ENCODE results near the gene GCNT1. TPM values are rescaled to one million over a fixed set of nuclear protein-coding genes. Genes with fewer than 3 reads are reported as not detected.
"Not testable (repeated sequence)": the region's sequence is repeated elsewhere in the genome, so short reads cannot be mapped to it uniquely, and the experiment has no call there.

GCNT1 gene
- total and polyA plus RNA-seq, 7 experiments from 2014 or later = 0.70 to 8.9 (median 1.7) TPM

DNA sequence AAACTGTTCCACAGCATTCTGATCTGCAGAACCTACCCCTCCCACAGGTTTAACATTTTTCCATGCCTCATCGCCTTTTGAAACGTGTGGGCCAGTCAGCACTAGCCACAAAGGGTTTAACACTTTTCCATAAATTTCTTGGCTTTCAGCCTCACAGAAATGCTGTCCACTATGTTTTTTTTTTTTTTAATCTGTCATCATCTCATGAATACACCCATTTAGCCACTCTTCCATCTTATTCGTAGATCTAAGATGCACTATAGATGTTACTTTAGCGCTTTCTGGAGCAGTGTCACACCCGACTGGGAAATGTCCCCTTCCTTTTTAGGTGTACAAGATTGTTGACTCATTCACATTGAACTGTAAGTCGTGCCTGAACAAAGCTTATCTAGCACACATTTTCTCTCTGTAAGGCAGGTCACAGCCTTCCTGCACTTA is 62.3 kb downstream of the GCNT1 start:
- H3K36me3 ChIP-seq (ENCODE audit: control insufficient read depth in 2 of 3, insufficient read depth in 3 of 3, low read length in 3 of 3) = no peaks in the 10 kb centered on the region
- no peak overlapping the region for H3K27ac ChIP-seq (ENCODE audit: low read depth, low read length)
- no peak overlapping the region for H3K4me3 ChIP-seq (ENCODE audit: low read length)
- Mint-ChIP-seq H3K27me3 (peaks cover 0 to 14% (median 4%) of the 10 kb centered on the region in 5 donors), H3K4me1 (no peaks in the 10 kb centered on the region), H3K4me3 (no peak overlapping the region), H3K36me3 (no peaks in the 10 kb centered on the region), H3K27ac (no peak overlapping the region), H3K9me3 (peaks cover 0 to 3% (median 0%) of the 10 kb centered on the region in 11 donors)
- intact Hi-C loops (cut with micrococcal nuclease) = no loop called here
- no peak for ATAC-seq
- H3K9me3 ChIP-seq (ENCODE audit: control insufficient read depth in 2 of 3, low read length in 3 of 3) = no peaks in the 10 kb centered on the region
- DNase-seq = no peak
- POLR2A ChIA-PET = no interaction called here
- peaks cover 0 to 3% of the 10 kb centered on the region in 2 donors for H3K27me3 ChIP-seq (ENCODE audit: control insufficient read depth in 2 of 2, insufficient read depth in 2 of 2, low read length in 2 of 2)
- CTCF ChIA-PET = no interaction called here
- no peaks in the 10 kb centered on the region for H3K4me1 ChIP-seq (ENCODE audit: control insufficient read depth in 2 of 2, insufficient read depth in 2 of 2, low read length in 2 of 2)

DNA sequence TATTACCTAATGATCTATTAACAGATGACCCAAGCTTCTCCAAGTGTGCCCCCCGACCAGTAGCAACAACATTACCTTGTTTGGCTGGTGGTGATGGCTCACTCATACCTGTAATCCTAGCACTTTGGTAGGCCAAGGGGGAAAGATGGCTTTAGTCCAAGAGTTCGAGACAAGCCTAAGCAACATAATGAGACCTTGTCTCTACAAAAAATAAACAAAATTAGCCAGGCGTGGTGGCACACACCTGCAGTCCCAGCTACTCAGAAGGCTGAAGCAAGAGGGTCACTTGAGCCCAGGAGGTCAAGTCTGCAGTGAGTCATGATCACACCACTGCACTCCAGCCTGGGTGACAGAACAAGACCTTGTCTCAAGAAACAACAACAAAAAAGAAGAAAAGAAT is 62.9 kb downstream of the GCNT1 start:
- CTCF ChIA-PET = no interaction called here
- intact Hi-C loops (cut with micrococcal nuclease) = no loop called here
- POLR2A ChIA-PET = no interaction called here
- Mint-ChIP-seq H3K4me1 (no peaks in the 10 kb centered on the region), H3K4me3 (no peak overlapping the region), H3K27ac (no peak overlapping the region), H3K27me3 (peaks cover 0 to 10% (median 4%) of the 10 kb centered on the region in 5 donors), H3K9me3 (peaks cover 0 to 1% (median 0%) of the 10 kb centered on the region in 11 donors), H3K36me3 (no peaks in the 10 kb centered on the region)
- Histone ChIP-seq H3K4me1 (ENCODE audit: control insufficient read depth in 2 of 2, insufficient read depth in 2 of 2, low read length in 2 of 2) (no peaks in the 10 kb centered on the region), H3K4me3 (ENCODE audit: low read length) (no peak overlapping the region), H3K27me3 (ENCODE audit: control insufficient read depth in 2 of 2, insufficient read depth in 2 of 2, low read length in 2 of 2) (peaks cover 0 to 3% of the 10 kb centered on the region in 2 donors), H3K9me3 (ENCODE audit: control insufficient read depth in 2 of 3, low read length in 3 of 3) (no peaks in the 10 kb centered on the region), H3K27ac (ENCODE audit: low read depth, low read length) (no peak overlapping the region), H3K36me3 (ENCODE audit: control insufficient read depth in 2 of 3, insufficient read depth in 3 of 3, low read length in 3 of 3) (no peaks in the 10 kb centered on the region)
- DNase-seq = no peak
- no peak for ATAC-seq

DNA sequence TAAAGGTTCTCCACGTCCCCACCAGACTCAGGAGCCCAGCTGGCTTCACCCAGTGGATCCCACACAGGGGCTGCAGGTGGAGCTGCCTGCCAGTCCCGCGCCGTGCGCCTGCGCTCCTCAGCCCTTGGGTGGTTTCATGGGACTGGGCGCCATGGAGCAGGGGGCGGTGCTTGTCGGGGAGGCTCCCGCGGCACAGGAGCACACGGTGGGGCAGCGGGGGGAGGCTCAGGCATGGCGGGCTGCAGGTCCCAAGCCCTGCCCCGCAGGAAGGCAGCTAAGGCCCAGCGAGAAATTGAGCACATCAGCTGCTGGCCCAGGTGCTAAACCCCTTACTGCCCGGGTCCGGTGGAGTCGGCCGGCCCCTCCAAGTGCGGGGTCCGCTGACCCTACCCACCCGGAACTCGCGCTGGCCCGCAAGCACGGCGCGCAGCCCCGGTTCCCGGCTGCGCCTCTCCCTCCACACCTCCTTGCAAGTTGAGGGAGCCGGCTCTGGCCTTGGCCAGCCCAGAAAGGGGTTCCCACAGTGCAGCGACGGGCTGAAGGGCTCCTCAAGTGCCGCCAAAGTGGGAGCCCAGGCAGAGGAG is 64.7 kb downstream of the GCNT1 start:
- not testable (repeated sequence) for H3K27me3 Mint-ChIP-seq, H3K36me3 Mint-ChIP-seq

DNA sequence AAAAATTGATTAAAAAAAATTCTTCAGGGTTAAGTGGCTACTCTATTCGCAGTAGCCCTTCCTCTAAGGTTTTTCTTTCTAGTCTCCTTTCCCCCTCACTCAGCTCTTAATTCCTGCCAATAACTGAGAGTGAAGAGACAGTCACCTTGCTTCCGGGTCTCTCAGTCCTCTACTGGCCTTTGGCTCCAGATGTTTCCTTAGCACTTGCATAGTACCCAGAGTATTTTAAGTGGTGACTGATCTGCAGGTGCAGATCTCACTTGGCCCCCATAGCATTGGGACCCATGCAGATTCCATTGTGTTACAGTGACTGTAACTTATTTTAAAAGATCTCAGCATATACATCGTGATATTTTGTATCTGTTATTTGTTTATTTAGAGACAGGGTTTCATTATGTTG is 66.2 kb downstream of the GCNT1 start:
- no peak for ATAC-seq
- no peak overlapping the region for H3K4me3 Mint-ChIP-seq
- no peak overlapping the region for H3K27ac Mint-ChIP-seq
- CTCF ChIA-PET = no interaction called here
- intact Hi-C loops (cut with micrococcal nuclease) = no loop called here
- no peaks in the 10 kb centered on the region for H3K9me3 Mint-ChIP-seq
- no peaks in the 10 kb centered on the region for H3K9me3 ChIP-seq (ENCODE audit: control insufficient read depth in 2 of 3, low read length in 3 of 3)
- H3K27ac ChIP-seq (ENCODE audit: low read depth, low read length) = no peak overlapping the region
- H3K27me3 ChIP-seq (ENCODE audit: control insufficient read depth in 2 of 2, insufficient read depth in 2 of 2, low read length in 2 of 2) = no peaks in the 10 kb centered on the region
- H3K4me1 Mint-ChIP-seq = peaks cover 0 to 2% (median 0%) of the 10 kb centered on the region in 7 donors
- H3K36me3 Mint-ChIP-seq = no peaks in the 10 kb centered on the region
- no peaks in the 10 kb centered on the region for H3K36me3 ChIP-seq (ENCODE audit: control insufficient read depth in 2 of 3, insufficient read depth in 3 of 3, low read length in 3 of 3)
- peaks cover 0 to 12% (median 0%) of the 10 kb centered on the region in 5 donors for H3K27me3 Mint-ChIP-seq
- POLR2A ChIA-PET = no interaction called here
- no peak overlapping the region for H3K4me3 ChIP-seq (ENCODE audit: low read length)
- no peak for DNase-seq
- no peaks in the 10 kb centered on the region for H3K4me1 ChIP-seq (ENCODE audit: control insufficient read depth in 2 of 2, insufficient read depth in 2 of 2, low read length in 2 of 2)

More for the DNA sequence above, 64.7 kb downstream of the GCNT1 start:
- H3K4me1 ChIP-seq (ENCODE audit: control insufficient read depth in 2 of 2, insufficient read depth in 2 of 2, low read length in 2 of 2); H3K27ac ChIP-seq (ENCODE audit: low read depth, low read length); POLR2A ChIA-PET; H3K4me3 ChIP-seq (ENCODE audit: low read length); H3K9me3 Mint-ChIP-seq; H3K36me3 ChIP-seq (ENCODE audit: control insufficient read depth in 2 of 3, insufficient read depth in 3 of 3, low read length in 3 of 3); H3K27ac Mint-ChIP-seq; H3K9me3 ChIP-seq (ENCODE audit: control insufficient read depth in 2 of 3, low read length in 3 of 3); CTCF ChIA-PET; H3K27me3 ChIP-seq (ENCODE audit: control insufficient read depth in 2 of 2, insufficient read depth in 2 of 2, low read length in 2 of 2); H3K4me3 Mint-ChIP-seq; intact Hi-C loops (cut with micrococcal nuclease); H3K4me1 Mint-ChIP-seq; ATAC-seq: not testable (repeated sequence)
- DNase-seq = peak in 1 of 9 donors; percentile 4

DNA sequence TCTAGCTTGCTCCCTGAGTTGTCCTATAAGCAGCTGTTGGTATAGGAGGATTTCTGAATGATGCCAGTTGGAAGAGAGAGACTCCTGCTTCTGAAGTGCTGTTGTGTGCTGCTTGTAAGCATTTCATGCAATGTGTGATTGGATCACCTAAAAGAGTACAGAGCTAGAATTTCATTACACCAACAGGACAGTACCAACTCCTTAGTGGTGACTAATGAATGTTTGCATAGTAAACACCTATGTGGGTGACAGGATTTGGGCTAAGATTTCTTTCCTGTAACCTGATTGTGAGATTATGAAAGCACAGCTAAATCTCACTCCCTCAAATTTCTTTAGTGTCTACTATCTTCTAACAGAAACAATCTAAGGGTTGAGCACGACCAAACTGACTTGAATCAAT is 67.0 kb downstream of the GCNT1 start:
- intact Hi-C loops (cut with micrococcal nuclease) = no loop called here
- no peak for ATAC-seq
- POLR2A ChIA-PET = no interaction called here

DNA sequence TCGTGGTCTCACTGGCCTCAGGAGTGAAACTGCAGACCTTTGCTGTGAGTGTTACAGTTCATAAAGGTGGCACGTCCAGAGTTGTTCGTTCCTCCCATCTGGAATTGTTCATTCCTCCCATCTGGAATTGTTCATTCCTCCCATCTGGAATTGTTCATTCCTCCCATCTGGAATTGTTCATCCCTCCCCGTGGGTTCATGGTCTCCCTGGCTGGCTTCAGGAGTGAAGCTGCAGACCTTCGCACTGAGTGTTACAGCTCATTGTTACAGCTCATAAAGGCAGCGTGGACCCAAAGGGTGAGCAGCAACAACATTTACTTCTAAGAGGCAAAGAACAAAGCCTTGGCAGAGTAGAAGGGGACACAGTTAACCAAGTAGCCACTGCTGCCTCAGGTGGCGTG is 69.1 kb downstream of the GCNT1 start:
- DNase-seq (no peak), ATAC-seq (no peak)
- no peak overlapping the region for H3K4me3 ChIP-seq (ENCODE audit: low read length)
- intact Hi-C loops (cut with micrococcal nuclease) = no loop called here
- ChIA-PET CTCF (no interaction called here), POLR2A (no interaction called here)
- Mint-ChIP-seq H3K27ac (no peak overlapping the region), H3K27me3 (peaks cover 0 to 12% (median 0%) of the 10 kb centered on the region in 5 donors), H3K4me3 (no peak overlapping the region), H3K4me1 (peaks cover 0 to 6% (median 0%) of the 10 kb centered on the region in 7 donors), H3K36me3 (no peaks in the 10 kb centered on the region), H3K9me3 (no peaks in the 10 kb centered on the region)
- no peak overlapping the region for H3K27ac ChIP-seq (ENCODE audit: low read depth, low read length)
- H3K36me3 ChIP-seq (ENCODE audit: control insufficient read depth in 2 of 3, insufficient read depth in 3 of 3, low read length in 3 of 3) = no peaks in the 10 kb centered on the region
- H3K27me3 ChIP-seq (ENCODE audit: control insufficient read depth in 2 of 2, insufficient read depth in 2 of 2, low read length in 2 of 2) = no peaks in the 10 kb centered on the region
- H3K9me3 ChIP-seq (ENCODE audit: control insufficient read depth in 2 of 3, low read length in 3 of 3) = no peaks in the 10 kb centered on the region
- H3K4me1 ChIP-seq (ENCODE audit: control insufficient read depth in 2 of 2, insufficient read depth in 2 of 2, low read length in 2 of 2) = no peaks in the 10 kb centered on the region

More for the DNA sequence above, 67.0 kb downstream of the GCNT1 start:
- H3K4me1 Mint-ChIP-seq = peaks cover 0 to 6% (median 0%) of the 10 kb centered on the region in 7 donors
- H3K4me1 ChIP-seq (ENCODE audit: control insufficient read depth in 2 of 2, insufficient read depth in 2 of 2, low read length in 2 of 2) = no peaks in the 10 kb centered on the region
- H3K27ac Mint-ChIP-seq = no peak overlapping the region
- H3K36me3 ChIP-seq (ENCODE audit: control insufficient read depth in 2 of 3, insufficient read depth in 3 of 3, low read length in 3 of 3) = no peaks in the 10 kb centered on the region
- H3K9me3 ChIP-seq (ENCODE audit: control insufficient read depth in 2 of 3, low read length in 3 of 3) = no peaks in the 10 kb centered on the region
- H3K27ac ChIP-seq (ENCODE audit: low read depth, low read length) = no peak overlapping the region
- peaks cover 0 to 12% (median 0%) of the 10 kb centered on the region in 5 donors for H3K27me3 Mint-ChIP-seq
- no peaks in the 10 kb centered on the region for H3K36me3 Mint-ChIP-seq
- no peaks in the 10 kb centered on the region for H3K27me3 ChIP-seq (ENCODE audit: control insufficient read depth in 2 of 2, insufficient read depth in 2 of 2, low read length in 2 of 2)
- DNase-seq = no peak
- H3K9me3 Mint-ChIP-seq = no peaks in the 10 kb centered on the region
- CTCF ChIA-PET = no interaction called here
- no peak overlapping the region for H3K4me3 ChIP-seq (ENCODE audit: low read length)
- H3K4me3 Mint-ChIP-seq = no peak overlapping the region

DNA sequence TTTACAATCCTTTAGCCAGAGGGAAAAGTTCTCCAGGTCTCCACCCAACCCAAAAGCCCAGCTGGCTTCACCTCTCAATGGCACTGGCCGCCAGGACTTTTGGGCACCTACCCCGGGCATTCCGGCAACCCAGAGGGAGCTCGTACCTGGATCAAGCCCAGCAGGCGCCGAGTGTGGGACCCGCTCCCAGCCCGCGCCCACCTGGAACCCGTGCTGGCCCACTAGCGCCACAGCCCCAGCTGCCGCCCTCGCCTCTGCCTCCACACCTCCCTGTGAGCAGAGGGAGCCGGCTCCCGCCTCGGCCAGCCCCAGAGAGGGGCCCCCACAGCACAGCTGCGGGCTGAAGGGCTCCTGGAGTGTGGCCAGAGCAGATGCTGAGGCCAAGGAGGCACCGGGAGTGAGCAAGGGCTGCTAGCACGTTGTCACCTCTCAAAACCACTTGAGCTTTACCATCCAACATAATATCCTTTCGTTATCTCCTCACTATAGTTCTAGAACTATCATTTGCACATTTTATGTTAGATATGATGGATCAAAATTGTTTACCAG is 69.7 kb downstream of the GCNT1 start:
- H3K27me3 ChIP-seq (ENCODE audit: control insufficient read depth in 2 of 2, insufficient read depth in 2 of 2, low read length in 2 of 2) = no peaks in the 10 kb centered on the region
- H3K4me3 Mint-ChIP-seq = no peak overlapping the region
- no peak overlapping the region for H3K4me3 ChIP-seq (ENCODE audit: low read length)
- no peak for ATAC-seq
- intact Hi-C loops (cut with micrococcal nuclease) = no loop called here
- H3K27me3 Mint-ChIP-seq = peaks cover 0 to 12% (median 0%) of the 10 kb centered on the region in 5 donors
- H3K27ac ChIP-seq (ENCODE audit: low read depth, low read length) = no peak overlapping the region
- POLR2A ChIA-PET = no interaction called here
- peaks cover 0 to 9% (median 0%) of the 10 kb centered on the region in 7 donors for H3K4me1 Mint-ChIP-seq
- no peaks in the 10 kb centered on the region for H3K4me1 ChIP-seq (ENCODE audit: control insufficient read depth in 2 of 2, insufficient read depth in 2 of 2, low read length in 2 of 2)
- no peak for DNase-seq
- H3K36me3 ChIP-seq (ENCODE audit: control insufficient read depth in 2 of 3, insufficient read depth in 3 of 3, low read length in 3 of 3) = no peaks in the 10 kb centered on the region
- no peaks in the 10 kb centered on the region for H3K9me3 Mint-ChIP-seq
- H3K36me3 Mint-ChIP-seq = no peaks in the 10 kb centered on the region
- no peak overlapping the region for H3K27ac Mint-ChIP-seq
- H3K9me3 ChIP-seq (ENCODE audit: control insufficient read depth in 2 of 3, low read length in 3 of 3) = no peaks in the 10 kb centered on the region
- CTCF ChIA-PET = no interaction called here

Data from naive thymus-derived CD4-positive, alpha-beta T cell (primary cell).